ENCODE measurements around the gene SMG6. TPM values are rescaled to one million over a fixed set of nuclear protein-coding genes. Genes with fewer than 3 reads are reported as not detected.

The SMG6 gene
- total RNA-seq, 1 experiment from 2014 or later = 36.1 TPM

DNA sequence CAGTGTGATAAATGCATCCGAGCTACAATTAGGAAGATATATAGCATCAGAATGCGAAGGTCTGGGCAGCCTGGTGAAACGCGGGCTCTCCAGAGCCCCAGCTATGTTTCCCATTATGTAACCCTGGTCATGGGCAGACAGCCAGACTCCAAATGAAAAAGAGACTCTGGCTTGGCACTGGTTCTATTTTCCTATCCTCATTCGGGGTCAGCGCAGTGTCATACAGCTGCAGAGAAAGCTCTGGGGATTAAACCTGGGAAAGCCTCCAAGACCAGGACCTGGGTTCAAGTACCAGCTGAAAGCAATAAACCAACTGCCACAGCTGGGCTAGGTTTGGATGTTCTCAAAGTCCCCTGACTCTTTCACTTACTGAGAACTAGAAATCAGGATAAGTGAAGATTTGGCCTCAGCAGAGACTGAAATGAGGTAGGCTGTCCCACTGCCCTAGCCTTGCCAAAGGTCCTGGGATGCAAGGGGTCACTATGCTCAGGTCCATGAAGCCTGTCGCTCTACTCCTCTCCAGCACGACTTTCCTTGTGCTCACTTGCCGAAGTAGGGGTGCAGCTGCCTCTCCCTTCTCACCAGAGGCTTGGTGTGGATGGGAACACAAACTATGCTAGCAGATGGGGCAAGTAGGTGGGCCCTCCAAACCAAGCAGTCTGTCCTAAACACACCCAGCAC, 123.8 kb downstream of the SMG6 start:
- H3K27me3 ChIP-seq (replicated peaks; ENCODE audit: insufficient read depth, low read depth, low read length, poor library complexity) = no peaks in the 10 kb centered on the region
- peaks cover 35% of the 10 kb centered on the region for H3K4me1 ChIP-seq (ENCODE audit: insufficient read depth, low read length, poor library complexity, severe bottlenecking)
- no peak overlapping the region for H3K4me3 ChIP-seq (ENCODE audit: low read depth, low read length, poor library complexity, severe bottlenecking)
- no peak overlapping the region for H3K27ac ChIP-seq (ENCODE audit: low read depth, low read length, poor library complexity, severe bottlenecking)
- ChIA-PET CTCF (interaction anchor here (0.7 to 1.0 kb wide), 2 partner anchors 52 to 125 kb away, joined by 4 to 5 read pairs; no protein-coding TSS in a partner anchor), POLR2A (ENCODE audit: low non-redundant PET) (interaction anchor here (0.6 kb wide), 2 partner anchors 51 to 228 kb away, joined by 3 to 8 read pairs; no protein-coding TSS in a partner anchor)
- no peaks in the 10 kb centered on the region for H3K9me3 ChIP-seq (ENCODE audit: low read depth, low read length, poor library complexity, severe bottlenecking)
- TF ChIP-seq, protein P1, sequence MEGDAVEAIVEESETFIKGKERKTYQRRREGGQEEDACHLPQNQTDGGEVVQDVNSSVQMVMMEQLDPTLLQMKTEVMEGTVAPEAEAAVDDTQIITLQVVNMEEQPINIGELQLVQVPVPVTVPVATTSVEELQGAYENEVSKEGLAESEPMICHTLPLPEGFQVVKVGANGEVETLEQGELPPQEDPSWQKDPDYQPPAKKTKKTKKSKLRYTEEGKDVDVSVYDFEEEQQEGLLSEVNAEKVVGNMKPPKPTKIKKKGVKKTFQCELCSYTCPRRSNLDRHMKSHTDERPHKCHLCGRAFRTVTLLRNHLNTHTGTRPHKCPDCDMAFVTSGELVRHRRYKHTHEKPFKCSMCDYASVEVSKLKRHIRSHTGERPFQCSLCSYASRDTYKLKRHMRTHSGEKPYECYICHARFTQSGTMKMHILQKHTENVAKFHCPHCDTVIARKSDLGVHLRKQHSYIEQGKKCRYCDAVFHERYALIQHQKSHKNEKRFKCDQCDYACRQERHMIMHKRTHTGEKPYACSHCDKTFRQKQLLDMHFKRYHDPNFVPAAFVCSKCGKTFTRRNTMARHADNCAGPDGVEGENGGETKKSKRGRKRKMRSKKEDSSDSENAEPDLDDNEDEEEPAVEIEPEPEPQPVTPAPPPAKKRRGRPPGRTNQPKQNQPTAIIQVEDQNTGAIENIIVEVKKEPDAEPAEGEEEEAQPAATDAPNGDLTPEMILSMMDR (conservative IDR thresholded peaks at IDR 0.05; ENCODE audit: low read depth, low read length) = no peak
- no peak for TF ChIP-seq EZH2 (IDR thresholded peaks at IDR 0.05; ENCODE audit: borderline replicate concordance, low read depth, low read length, poor library complexity, severe bottlenecking)
- BruUV-seq (replicated peaks) = no TSS peak
- H3K36me3 ChIP-seq (ENCODE audit: insufficient read depth, low read length, poor library complexity, severe bottlenecking) = no peaks in the 10 kb centered on the region
- intact Hi-C loops (cut with micrococcal nuclease; ENCODE audit: unreplicated experiment) = no loop called here
- peak; percentile 91 for DNase-seq (ENCODE audit: low spot score)

DNA sequence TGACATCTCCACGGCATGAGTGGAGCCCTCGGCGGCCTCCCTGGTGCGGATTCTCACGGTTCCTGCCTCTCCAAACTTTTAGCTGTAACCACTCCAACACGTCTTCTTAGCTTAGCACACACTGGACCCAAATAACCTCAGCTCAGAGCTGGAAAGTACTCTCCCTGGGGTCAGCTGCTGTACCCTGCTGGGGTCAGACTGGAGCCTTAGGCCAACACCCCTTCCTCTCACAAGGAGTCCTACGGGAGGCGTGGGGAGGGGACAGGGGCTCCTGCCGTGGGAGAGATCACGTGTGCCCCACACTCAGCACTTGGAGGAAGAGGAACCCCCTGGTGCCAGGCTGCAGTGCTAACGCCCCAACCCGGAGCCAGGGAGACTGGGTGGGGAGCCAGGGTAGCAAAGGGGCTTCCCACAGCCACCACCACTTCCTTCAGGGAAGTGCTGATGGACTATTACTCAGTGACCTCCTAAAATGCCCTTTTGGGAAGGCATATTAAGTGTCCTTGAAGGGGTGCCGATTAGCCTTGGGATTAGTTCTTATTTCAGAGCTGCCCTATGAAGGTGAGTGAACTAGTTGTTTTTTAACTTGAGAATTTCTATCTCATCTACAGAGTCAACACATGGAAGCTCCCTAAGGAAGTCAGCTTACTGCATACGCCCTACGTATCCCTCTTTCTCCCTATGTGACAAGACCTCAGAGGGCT, 124.6 kb downstream of the SMG6 start:
- Histone ChIP-seq H3K27ac (ENCODE audit: low read depth, low read length, poor library complexity, severe bottlenecking) (no peak overlapping the region), H3K9me3 (ENCODE audit: low read depth, low read length, poor library complexity, severe bottlenecking) (no peaks in the 10 kb centered on the region), H3K4me1 (ENCODE audit: insufficient read depth, low read length, poor library complexity, severe bottlenecking) (peaks cover 35% of the 10 kb centered on the region), H3K4me3 (ENCODE audit: low read depth, low read length, poor library complexity, severe bottlenecking) (no peak overlapping the region), H3K27me3 (replicated peaks; ENCODE audit: insufficient read depth, low read depth, low read length, poor library complexity) (no peaks in the 10 kb centered on the region), H3K36me3 (ENCODE audit: insufficient read depth, low read length, poor library complexity, severe bottlenecking) (no peaks in the 10 kb centered on the region)
- CTCF ChIA-PET = interaction anchor here (0.7 to 1.0 kb wide), 2 partner anchors 52 to 124 kb away, joined by 4 to 5 read pairs; no protein-coding TSS in a partner anchor
- no peak for DNase-seq (ENCODE audit: low spot score)
- POLR2A ChIA-PET (ENCODE audit: low non-redundant PET) = interaction anchor here (0.6 kb wide), 1 partner anchor 51 kb away, joined by 8 read pairs; no protein-coding TSS in a partner anchor
- no peak for TF ChIP-seq EZH2 (IDR thresholded peaks at IDR 0.05; ENCODE audit: borderline replicate concordance, low read depth, low read length, poor library complexity, severe bottlenecking)
- TF ChIP-seq, protein P1 (conservative IDR thresholded peaks at IDR 0.05; ENCODE audit: low read depth, low read length) = no peak
- no TSS peak for BruUV-seq (replicated peaks)
- intact Hi-C loops (cut with micrococcal nuclease; ENCODE audit: unreplicated experiment) = no loop called here

DNA sequence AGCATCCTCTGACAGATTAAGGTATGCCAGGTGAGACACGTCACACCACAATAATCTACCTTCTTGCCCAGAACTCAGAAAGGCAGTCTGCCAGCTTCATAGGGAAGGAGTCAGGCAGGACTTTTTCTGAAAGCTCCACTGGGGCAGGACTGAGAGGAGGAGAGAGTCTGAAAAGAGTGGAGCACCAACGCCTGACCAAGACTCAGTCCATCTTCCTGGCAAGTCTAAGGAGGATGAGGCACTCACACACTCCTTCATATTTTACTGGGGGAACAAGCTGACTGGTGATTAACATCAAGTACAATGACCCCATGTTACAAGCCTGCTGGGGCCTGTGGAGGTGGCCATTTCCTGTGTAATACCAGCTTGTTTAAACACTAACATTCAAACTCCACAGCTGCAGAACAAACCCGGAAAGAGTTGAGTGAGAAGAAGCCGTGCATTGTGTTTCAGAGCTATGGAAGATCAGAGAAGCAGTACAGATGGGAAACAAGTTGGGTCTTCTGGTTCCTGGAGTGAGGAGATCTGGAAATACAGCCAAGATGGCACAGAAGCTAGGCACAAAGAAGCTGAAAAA, 126.3 kb downstream of the SMG6 start:
- Histone ChIP-seq H3K4me1 (ENCODE audit: insufficient read depth, low read length, poor library complexity, severe bottlenecking) (peaks cover 38% of the 10 kb centered on the region), H3K9me3 (ENCODE audit: low read depth, low read length, poor library complexity, severe bottlenecking) (no peaks in the 10 kb centered on the region), H3K27ac (ENCODE audit: low read depth, low read length, poor library complexity, severe bottlenecking) (no peak overlapping the region), H3K4me3 (ENCODE audit: low read depth, low read length, poor library complexity, severe bottlenecking) (no peak overlapping the region), H3K27me3 (replicated peaks; ENCODE audit: insufficient read depth, low read depth, low read length, poor library complexity) (no peaks in the 10 kb centered on the region), H3K36me3 (ENCODE audit: insufficient read depth, low read length, poor library complexity, severe bottlenecking) (no peaks in the 10 kb centered on the region)
- BruUV-seq (replicated peaks) = no TSS peak
- DNase-seq (ENCODE audit: low spot score) = no peak
- ChIA-PET POLR2A (ENCODE audit: low non-redundant PET) (no interaction called here), CTCF (no interaction called here)
- TF ChIP-seq, protein P1 (conservative IDR thresholded peaks at IDR 0.05; ENCODE audit: low read depth, low read length) = no peak
- no peak for TF ChIP-seq EZH2 (IDR thresholded peaks at IDR 0.05; ENCODE audit: borderline replicate concordance, low read depth, low read length, poor library complexity, severe bottlenecking)
- intact Hi-C loops (cut with micrococcal nuclease; ENCODE audit: unreplicated experiment) = no loop called here
